ENCODE results near the gene TPRA1. TPM values are rescaled to one million over a fixed set of nuclear protein-coding genes. Genes with fewer than 3 reads are reported as not detected.

Gene TPRA1
- total RNA-seq, 1 experiment from 2014 or later: 20.0 TPM

DNA sequence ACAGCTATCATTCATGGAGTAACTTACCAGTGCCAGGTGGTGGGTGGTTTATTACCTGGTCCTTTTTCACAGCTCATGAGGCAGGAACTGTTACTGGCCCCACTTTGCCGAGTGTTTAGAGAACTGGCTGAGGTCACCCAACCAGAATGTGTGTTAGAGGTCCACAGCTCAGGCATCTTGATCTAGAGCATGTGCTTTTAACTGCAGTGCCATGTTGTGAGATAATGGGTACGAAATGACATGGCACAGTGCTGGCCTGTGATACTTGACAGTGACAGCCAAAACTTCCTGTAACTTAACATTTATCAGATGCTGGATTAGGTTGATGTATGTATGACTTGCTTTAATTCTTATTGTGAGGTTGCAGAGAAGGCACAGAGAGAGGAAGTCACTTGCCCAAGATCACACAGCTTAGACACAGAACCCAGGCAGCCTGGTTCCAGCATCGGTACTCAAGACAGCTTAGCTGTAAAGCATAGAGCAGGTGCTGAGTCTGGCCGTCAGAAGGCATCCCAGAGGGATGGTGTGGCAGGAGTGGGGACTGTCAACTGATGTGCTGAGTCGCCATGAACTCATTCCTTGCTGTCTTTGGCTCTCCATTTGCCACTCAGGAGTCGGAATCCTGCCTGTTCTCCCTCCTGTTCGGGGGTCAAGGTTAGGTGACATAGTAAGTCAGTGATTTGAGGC, 17.3 kb upstream of the TPRA1 start:
- Mint-ChIP-seq H3K9me3 (no peaks in the 10 kb centered on the region), H3K4me1 (no peaks in the 10 kb centered on the region), H3K36me3 (ENCODE audit: insufficient read depth in 1 of 3, low read depth in 3 of 3) (peaks cover 76 to 98% (median 89%) of the 10 kb centered on the region in 3 experiments), H3K4me3 (no peak overlapping the region), H3K27ac (peak overlapping the region in 1 of 3 experiments; percentile 54; a peak in 1 of 7 replicates), H3K27me3 (ENCODE audit: low read depth) (no peaks in the 10 kb centered on the region)
- H2BK20ac ChIP-seq (ENCODE audit: low read depth, low read length, poor library complexity, severe bottlenecking): no peak overlapping the region
- no peak overlapping the region for H3K14ac ChIP-seq (ENCODE audit: insufficient read depth, low read length)
- no peak overlapping the region for H3T11ph ChIP-seq (ENCODE audit: low read length)
- H2BK120ac ChIP-seq (ENCODE audit: low read depth, low read length, poor library complexity, severe bottlenecking): no peak overlapping the region
- H3K9me3 ChIP-seq (ENCODE audit: control insufficient read depth, low read depth, low read length): no peaks in the 10 kb centered on the region
- H4K5ac ChIP-seq (ENCODE audit: insufficient read length, low read depth, low read length): no peak overlapping the region
- no peaks in the 10 kb centered on the region for H3K23me2 ChIP-seq (ENCODE audit: insufficient read length, low read depth, low read length, poor library complexity, severe bottlenecking)
- no peak for DNase-seq
- H3K27me3 ChIP-seq (ENCODE audit: insufficient read depth, low read length): no peaks in the 10 kb centered on the region
- no peak overlapping the region for H2BK15ac ChIP-seq (ENCODE audit: low read depth, low read length)
- no peak overlapping the region for H3K4me2 ChIP-seq (ENCODE audit: insufficient read depth, insufficient read length, low read length)
- no peaks in the 10 kb centered on the region for H4K20me1 ChIP-seq (ENCODE audit: control insufficient read depth, insufficient read depth, insufficient read length)
- H2AFZ ChIP-seq (ENCODE audit: low read length): no peak overlapping the region
- no peak overlapping the region for H3K4ac ChIP-seq (ENCODE audit: low read depth, low read length)
- H2AK5ac ChIP-seq (ENCODE audit: insufficient read length, low read length): no peak overlapping the region
- peaks cover 4% of the 10 kb centered on the region for H3K79me1 ChIP-seq (ENCODE audit: insufficient read depth, low read depth, low read length, poor library complexity, severe bottlenecking)
- H2BK5ac ChIP-seq (ENCODE audit: insufficient read length, low read length): no peak overlapping the region
- no peak overlapping the region for H4K91ac ChIP-seq (ENCODE audit: insufficient read length, low read depth, low read length)
- H3K79me2 ChIP-seq (ENCODE audit: insufficient read depth, low read length): no peaks in the 10 kb centered on the region
- no peak overlapping the region for H3K56ac ChIP-seq (ENCODE audit: insufficient read length, low read depth, low read length)
- H2BK12ac ChIP-seq (ENCODE audit: insufficient read length, low read depth, low read length): no peak overlapping the region
- no peak overlapping the region for H3K23ac ChIP-seq (ENCODE audit: insufficient read length, low read depth, low read length)
- no CpG with 5 or more reads among the region's 7 CpGs for WGBS (ENCODE audit: extremely low coverage, insufficient read length, low lambda C conversion rate)
- no peak overlapping the region for H3K27ac ChIP-seq (ENCODE audit: insufficient read length, low read depth, low read length)
- H4K8ac ChIP-seq (replicated peaks; ENCODE audit: insufficient read length, low read depth, low read length): no peak overlapping the region
- no peak for TF ChIP-seq CTCF (conservative IDR thresholded peaks at IDR 0.05)
- no peak overlapping the region for H3K18ac ChIP-seq (ENCODE audit: insufficient read length, low read depth, low read length)
- H3K9ac ChIP-seq (ENCODE audit: extremely low read depth, insufficient read length, low read length): no peak overlapping the region
- H3K4me1 ChIP-seq (ENCODE audit: insufficient read depth, low read length): no peaks in the 10 kb centered on the region

Measured in H9 (cell line).